NCI-H2107 treated with DMSO at 0.1 percent for 48 hours (cell line): ENCODE measurements around the gene CD46.

Experiments
- DNase-seq: peaks from one replicate; lab custom pipeline; 2025; ENCODE audit not compliant: unreplicated experiment; lab: John Stamatoyannopoulos, UW

Gene CD46

DNA sequence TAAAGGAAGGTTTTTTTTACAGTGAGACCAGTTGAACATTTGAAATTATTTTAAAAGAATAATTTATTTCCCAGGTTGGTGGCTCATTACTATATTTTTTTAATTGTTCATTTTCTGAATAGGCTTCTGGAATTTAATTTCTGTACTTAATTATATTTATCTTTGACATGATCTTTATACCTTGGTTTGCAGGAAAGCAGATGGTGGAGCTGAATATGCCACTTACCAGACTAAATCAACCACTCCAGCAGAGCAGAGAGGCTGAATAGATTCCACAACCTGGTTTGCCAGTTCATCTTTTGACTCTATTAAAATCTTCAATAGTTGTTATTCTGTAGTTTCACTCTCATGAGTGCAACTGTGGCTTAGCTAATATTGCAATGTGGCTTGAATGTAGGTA lies 41.5 kb downstream of the CD46 start:
- no peak for DNase-seq

DNA sequence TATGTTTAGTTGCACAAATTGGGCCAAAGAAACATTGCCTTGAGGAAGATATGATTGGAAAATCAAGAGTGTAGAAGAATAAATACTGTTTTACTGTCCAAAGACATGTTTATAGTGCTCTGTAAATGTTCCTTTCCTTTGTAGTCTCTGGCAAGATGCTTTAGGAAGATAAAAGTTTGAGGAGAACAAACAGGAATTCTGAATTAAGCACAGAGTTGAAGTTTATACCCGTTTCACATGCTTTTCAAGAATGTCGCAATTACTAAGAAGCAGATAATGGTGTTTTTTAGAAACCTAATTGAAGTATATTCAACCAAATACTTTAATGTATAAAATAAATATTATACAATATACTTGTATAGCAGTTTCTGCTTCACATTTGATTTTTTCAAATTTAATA lies 43.0 kb downstream of the CD46 start:
- DNase-seq: no peak

DNA sequence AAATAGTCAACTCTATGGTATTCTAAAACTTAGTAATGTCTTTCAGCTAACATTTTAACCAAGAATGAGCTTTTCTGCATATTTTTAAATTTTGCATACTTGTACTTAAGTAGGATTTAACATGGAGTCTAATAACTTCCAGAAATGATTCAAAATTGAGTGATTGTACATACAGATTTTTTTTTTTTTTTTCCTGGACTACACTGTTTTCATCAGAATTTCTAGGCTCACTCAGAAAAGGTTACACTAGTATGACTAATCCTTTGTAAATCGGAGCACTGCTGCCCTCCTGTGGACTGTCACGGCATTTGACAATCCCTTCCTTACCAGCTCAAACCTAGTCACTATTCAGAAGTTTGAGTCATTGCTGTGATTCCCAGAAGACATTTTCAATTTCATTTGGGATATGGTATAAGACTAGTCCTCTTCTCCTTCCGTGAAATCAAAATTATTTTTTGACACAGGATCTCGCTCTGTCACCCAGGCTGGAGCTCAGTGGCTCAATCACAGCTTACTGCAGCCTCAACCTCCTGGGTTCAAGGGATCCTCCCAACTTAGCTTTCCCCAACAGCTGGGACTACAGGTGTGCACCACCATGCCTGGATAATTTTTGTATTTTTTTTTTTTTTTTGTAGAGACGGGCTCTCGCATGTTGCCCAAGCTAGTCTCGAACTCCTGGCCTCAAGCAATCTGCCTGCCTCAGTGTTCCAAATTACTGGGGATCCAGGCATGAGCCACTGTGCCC lies 45.5 kb downstream of the CD46 start:
- DNase-seq: peak; percentile 56

DNA sequence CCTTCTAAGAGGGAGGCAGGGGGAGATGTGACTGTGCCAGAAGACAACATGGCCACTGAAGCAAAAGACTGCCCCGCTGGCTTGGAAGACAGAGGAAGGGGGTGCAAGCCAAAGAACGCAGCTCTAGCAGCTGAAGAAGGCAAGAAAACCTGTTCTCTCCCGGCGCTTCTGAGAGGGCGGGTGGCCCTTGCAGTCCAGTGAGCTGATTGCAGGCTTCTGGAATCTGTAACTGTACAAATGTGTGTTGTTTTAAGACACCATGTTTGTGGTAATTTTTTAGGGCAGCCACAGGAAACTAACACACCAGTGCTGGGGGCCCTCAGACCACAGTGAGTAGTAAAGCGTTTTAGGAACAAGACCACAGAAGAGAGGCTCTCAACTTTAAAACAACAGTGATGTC lies 47.0 kb downstream of the CD46 start:
- no peak for DNase-seq

DNA sequence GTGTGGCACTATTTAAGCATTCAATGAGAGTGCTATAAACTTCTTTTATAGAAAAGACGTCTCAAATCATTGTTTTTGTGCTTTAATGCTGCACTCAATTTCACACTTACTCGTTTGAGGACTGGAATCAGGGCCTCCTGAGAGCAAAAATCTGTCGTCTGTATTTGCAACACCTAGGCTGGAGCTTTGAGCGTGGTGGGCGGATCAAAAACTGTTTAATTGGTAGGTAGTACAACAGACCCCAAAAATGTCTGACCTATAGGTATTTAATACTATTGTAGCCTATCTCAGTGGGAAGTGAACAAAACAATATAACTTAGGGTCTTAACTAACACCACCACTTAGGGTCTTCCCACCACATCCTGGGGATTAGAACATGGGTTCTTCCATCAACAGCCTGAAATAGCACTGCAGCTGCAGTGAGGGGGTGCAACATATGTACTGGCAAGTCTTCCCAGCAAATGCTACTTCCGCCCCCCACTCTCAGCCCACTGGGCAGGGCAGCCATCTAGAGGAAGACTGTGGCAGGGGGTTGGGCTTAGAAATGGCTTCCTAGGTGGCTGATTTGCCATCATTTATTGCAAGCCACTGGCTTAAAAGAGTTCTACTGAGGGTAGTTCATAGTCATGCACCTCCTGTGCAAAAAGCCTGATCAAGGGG lies 48.3 kb downstream of the CD46 start:
- no peak for DNase-seq

DNA sequence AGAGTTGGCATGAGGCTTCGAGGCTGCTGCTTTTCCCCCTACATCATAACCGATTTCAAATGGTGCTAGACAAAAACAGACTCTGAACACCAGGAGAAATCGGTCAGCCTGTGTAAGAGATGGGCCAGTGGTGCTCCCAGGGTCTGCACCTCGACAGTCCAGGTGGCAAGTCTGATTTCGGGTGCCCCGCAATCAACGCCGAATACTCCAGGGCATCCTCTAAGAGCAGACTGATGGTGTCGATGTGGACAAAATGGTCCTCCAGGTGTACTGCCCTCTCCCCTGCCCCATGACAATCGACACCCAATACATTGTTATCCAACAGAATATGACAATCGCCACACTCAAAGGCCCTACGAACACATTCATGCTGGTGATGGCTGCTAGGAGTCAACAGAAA lies 50.0 kb downstream of the CD46 start:
- DNase-seq: no peak

DNA sequence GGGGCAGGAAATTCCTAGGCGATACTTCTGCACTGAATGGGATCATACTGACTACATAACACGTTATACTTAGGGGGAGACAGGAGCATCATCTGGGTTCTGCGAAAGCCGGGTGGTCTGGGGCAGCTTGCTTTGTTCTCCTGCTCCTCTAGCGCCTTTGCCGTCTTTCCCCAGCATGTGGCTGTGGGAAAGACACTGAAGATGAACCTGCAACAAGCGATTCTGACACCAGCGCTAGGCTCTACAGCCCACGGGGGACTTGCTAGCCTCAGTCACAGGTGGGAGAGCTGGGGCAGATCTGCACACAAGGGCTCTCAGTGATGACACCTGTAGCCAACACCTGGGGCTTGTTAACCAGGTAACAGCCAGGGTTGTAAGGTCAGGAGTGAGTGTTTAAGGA lies 51.8 kb downstream of the CD46 start:
- no peak for DNase-seq

DNA sequence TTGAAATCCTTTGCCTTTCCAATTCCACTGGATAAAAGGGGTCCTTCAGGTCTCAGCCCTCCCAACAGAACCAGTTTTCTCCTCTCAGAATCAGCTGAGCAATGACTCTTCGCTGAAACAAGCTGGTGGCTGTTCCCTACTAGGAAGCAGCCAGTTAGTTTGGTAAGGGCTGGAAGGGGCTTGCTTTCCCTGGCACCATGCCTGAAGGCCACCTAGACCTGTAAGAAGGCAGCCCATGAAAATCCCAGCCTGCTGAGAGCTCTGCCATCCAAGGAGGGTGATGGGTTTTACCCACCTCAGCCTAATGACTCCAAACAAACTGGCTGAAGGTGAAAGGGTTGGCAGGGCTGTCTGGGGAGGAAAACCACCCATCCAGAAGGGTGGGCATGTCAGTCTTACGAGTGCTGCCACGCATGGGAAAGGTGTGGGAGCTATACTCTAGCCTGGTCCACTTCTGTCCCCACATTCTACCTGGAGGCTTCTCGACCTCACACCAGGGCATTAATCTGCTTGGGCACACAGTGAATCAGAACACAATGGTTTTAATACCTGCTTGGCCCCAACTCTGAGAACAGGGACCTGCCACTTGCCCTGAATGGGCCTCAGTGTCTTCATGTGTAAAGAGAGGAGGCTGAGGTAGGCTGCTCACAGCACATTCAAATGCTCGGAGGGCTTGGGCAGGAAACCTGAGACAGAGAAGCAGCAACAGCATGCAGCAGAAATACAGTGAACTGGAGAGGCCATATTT lies 53.0 kb downstream of the CD46 start:
- no peak for DNase-seq

DNA sequence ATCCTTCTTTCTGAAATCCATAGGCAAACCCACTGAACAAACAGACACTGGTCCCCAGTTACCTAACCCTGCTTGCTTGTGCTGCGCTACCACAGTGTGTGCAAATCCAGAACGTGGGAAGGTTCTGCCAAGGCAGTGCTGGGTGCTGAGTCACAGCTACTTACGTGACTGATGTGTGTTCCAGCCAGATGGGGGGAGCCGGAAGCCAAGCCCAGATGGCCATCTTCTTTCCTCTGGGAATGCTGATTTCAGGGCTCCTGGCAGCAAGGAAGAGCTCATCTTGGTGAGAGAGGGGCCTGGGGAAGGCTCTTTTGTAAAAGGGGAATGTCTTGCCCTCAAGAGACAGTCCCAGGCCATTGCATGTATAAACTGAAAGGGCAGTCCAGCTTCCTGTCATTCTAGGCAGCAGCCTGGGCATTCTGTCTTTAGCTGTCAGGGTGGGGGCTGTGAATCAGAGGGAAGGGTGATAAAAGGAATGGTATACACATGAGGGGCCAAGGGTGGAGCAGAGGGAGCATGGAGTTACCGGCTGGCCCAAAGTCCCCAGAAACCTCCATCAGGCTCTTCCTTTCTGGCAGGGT lies 54.1 kb downstream of the CD46 start:
- DNase-seq: no peak

DNA sequence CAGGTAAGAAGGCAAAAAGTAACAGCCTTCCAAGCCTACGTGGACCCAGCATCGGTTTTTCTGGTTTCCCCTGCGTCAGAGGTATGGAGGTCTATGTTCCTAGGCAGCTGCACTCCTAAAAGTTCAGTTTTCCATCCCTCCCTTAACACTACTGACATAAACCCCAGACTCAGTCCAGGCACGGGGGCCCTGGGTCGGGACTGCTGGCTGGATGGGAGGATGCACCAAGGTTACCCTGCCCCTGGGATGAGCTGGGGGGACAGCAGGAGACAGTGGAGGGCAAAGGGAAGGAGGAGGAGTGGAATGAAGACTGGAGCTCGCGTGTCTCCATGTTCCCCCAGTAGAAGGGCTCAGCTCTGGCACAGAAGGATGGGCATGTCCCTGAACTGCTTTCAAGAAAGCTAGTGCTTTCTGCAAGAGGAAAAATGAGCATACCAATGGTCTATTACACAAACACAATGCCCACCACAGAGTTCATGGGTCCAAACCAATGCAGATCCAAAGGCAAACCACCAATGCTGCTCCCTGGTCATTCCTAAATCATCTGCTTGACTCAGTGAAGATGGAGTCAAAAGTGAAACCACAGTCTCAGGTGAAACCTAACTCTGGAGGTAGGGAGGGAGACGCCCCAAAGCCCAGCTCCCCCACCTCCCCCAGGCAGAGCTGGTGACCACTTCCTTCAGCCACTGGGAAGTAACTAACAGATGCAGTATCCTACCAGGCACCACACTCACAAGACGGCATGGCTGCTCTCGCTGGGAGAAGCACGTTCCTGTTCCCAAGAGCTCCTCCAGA lies 54.9 kb downstream of the CD46 start:
- no peak for DNase-seq

DNA sequence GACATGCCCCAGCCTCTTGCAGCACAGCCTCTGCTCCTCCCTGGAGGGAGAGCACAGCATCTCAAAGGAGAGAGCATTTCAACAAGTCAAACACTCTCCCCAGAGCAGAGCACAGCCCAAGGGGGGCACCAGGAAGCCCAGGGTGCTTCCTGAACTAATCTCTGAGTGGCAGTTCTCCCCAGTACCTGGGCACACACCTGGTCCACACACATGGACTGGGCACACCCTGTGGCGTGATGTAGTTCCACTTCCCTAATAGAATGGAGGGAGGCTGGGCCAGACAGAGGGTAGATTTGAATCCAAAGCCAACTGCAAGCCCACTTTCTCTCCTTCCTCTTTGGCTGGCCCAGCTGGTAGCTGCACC lies 55.5 kb downstream of the CD46 start:
- no peak for DNase-seq

DNA sequence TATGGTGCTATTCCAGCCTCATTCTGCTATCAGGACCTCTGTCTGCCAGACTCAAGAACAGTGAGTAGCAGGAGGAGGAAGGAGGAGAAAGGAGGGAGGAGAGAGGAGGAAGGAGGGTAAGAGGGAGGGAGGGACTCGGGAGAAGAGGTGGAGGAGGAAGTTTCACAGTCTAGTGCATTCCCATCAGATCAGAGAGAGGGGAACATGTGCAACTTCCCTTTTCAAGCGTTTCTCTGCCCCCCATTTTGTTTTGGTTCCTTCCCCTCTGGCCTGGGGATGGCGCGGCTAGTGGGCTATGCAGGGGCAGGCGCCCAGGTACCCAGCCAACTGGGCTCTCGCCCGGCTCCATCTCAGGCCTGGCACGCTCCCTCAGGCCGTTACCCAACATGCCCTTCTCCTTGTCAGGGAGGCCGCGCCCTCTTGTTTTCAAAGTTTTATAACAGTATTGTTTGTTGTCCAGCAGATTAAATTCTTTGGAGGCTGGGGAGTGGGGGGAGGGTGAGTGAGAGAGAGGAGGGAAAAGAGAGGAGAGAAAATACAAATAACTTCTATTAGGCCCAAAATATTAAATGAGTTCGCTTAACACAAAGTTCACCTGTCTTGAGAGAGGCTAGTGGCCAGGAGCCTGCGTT lies 56.0 kb downstream of the CD46 start:
- DNase-seq: no peak

DNA sequence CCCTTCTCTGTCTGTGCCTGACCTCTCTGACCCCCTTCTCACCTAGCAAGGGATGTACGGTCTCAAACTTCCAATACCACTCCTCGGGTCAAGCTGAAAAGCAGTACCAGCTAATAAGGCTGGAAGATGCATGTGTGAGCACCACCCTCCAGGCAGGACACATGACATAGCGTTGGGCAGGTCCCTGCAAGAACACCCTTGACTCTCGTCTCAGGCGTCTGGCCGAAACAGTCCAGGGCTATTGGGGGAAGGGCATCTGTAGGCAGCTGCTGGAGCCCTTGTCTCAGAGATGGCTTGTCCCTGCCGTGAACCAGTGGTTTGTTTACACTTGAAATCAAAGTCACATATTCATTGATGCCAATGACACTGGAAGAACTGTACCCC lies 56.5 kb downstream of the CD46 start:
- DNase-seq: no peak

DNA sequence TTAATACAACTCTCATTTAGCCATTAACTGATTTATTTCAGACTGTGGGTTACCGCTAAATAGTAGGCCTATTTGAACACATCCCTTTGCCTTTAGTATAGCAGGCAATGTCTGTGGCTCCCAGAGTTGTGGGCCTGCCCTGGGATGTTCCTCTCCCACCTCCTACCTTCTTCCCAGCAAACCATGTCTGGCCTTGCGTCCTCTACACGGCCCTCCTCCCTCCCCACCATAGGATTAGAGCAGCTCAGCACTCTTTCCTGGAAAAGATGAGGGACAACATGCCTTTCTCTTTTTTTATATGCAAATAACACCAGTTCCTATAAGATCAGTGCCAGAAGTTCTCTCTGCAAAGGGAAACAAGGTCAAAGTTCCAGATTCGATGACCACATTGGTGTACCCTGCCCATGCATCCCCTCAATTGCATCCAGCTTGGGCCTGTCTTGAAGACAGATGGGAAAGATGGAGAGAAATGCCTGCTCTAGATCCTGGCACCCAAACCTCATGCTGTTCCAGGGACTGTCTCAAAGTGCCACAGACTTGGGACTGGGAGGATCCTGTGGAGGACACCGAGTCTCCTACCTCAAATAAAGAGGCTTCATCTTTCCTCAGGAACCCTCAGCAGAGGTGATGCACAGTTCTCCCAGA lies 57.2 kb downstream of the CD46 start:
- DNase-seq: no peak

DNA sequence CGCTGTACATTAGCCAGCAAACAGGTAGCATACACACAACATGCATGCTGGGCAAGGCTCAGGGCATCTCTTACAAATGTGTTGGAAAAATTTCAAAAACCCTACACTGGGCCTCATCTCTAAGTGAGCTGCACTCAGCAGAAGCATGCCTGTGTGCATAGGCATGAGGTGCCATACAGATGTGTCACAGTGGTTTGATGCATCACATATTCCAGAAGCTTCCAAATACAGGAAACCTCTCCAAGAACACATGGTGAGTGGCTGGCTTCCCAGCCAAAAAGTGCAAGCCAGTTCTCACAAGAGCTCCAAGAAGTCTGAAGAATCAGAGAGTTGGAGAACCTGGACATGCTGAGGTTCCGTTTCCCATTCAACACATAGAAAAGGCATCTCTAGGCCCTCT lies 58.3 kb downstream of the CD46 start:
- DNase-seq: no peak

DNA sequence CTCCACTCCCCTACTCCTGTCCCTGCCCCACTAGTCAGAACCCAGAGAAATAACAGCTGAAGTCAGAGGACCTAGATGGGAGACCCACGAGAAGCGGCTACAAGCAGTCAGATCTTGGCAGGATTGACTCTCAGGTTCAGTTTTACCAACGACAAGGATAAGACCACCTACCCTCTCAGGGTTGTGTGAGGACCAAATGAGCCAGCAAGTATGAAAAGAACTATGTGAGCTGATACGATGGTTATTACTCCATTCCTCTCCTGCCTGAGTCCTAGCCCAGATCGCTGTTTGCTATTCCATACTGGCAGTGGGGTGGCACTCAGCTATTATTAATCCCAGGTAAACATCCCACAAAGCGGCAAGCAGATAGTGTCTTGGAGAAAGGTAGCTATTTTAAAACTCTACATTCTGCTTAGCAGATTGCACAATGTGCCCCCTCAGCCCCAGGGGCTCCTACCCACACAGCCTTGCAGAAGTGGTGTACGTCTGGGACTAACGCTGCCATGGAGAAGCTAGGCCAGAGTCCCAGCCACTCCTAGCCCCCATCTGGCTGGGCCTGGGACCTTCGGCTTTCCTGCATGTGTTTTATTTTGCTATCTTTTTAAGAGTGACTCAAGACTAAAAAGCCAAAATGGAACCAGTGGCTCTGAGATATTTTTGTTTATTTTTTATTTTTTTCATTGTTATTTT lies 58.9 kb downstream of the CD46 start:
- DNase-seq: no peak

DNA sequence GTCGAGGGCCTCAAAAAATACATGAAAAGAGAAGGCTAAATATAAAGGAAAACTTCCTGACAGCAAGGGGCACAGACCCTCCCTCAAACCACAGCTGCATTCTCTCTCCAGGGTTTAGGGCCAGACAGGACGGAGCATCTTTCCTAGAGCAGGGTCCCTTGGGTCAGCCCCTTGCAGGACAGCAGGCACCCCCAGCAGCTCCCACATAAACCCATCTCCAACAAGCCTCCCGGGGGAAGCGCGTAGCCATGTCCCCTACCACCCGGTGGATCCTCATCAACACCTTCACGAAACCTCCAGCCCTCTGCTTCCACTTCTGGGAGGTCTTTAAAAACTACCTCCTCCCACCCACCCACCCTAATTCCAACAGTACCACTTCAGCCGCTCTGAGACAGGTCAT lies 59.5 kb downstream of the CD46 start:
- DNase-seq: no peak

DNA sequence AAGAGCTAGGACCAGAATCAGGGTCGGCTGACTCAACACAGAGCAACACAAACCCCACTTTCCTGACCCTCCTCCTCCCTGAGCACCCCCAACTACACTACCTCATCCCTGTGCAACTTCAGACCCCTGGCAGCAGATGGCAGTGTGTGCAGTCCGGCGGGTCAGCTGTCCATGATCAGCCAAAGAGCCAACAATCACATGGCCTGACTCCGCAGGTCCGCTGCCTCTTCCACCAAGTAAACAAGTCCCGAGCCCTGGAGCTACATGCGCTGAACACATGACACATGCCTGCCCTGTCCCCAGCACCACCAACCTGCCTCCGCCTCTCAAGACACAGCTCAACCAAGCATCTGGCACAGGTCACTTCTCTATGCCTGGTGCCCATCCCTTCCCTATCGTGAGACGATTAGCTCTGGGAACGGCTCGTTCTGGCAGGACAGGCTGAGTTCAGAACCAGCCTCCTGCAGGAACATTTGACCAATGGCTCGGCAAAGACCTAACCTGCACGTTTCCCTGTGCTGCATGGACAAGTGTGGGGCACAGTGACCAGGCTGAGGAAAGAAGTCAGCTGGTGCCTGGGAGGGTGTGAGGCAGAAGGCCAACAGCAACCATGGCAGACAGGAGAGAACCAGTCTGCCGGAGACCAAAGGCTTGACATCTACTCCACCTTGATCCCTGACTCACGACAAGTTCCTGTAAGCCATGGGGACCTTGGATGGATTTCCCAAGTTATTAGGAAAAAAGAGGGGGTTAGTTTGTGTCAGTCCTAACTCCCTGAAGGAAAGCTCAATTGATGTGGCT lies 60.3 kb downstream of the CD46 start:
- DNase-seq: no peak
